NCI-H748 (cell line): Measurements from ENCODE around the gene PPP1R9B.
A peak's percentile ranks its signal among the peaks of the same experiment; 100 is the strongest.

ENCODE experiments used
- DNase-seq: peaks from one replicate; lab custom pipeline; 2025; ENCODE audit not compliant: unreplicated experiment; lab: John Stamatoyannopoulos, UW

Gene PPP1R9B

GRCh38 chr17:50094753-50095619, 55.5 kb downstream of the PPP1R9B start, which contains the start of gene PDK2:
Gene PDK2, plus strand, starts transcription at chr17:50095351. Its CDS starts 85 bp downstream, at chr17:50095436.
- DNase-seq: peak; percentile 95

DNA sequence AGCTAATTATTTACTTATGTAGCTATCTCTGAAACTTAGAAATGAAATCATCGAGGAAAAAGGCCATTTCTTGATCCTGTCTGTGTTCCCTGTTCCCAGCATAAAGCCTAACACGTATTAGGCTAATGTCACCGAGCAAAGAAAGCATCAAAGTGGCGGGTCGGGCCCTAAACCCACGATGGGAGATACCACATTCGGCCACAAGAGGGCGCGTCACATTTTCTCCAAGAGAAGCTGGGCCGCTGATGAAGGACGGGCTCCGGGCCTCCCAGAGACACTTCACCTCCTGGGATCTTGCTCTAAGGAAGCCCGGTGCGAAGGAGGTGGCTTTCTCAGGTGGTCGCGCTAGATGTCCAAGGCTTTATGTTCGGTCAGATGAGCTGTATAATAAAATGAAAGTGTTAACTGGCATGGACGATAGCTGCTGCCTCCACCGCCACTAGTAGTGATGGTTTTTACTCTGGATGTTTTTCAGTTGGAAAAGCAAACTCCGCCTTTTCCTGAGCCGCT, 56.2 kb downstream of the PPP1R9B start:
- peak; percentile 87 for DNase-seq

DNA sequence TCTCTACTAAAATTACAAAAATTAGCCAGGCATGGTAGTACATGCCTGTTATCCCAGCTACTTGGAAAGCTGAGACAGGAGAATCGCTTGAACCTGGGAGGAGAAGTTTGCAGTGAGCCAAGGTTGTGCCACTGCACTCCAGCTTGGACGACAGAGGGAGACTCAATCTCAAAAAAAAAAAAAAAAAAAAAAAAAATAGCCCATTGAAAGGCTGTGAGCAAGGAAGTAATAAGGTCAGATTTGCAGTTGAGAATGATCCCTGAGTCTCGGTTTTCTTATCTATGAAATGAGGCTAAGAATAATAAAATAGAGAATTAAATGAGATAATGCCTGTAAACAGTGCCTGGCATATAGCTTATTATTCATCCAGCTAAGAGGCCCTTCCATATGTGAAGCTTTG, 56.7 kb downstream of the PPP1R9B start:
- no peak for DNase-seq

- no peak for DNase-seq
These were observed 57.2 kb downstream of the PPP1R9B start for GRCh38 chr17:50093246-50093645.

DNA sequence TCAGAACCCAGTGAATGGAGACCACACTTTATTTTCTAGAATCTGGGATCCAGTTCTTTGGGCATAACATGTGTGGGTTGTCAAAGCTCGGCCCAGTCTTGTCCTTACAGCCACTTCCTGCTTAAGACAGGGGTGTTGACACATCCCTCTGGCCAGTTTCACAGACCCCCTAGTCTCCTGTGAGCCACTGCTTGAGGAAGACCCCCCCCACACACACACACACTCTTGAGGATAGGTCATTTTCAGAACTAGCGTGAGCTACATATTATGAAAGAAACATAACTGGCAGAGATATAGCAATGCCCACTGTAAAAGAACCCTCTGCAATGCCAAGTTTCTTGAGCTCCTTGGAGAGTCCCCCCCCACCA, 58.6 kb downstream of the PPP1R9B start:
- no peak for DNase-seq

DNA sequence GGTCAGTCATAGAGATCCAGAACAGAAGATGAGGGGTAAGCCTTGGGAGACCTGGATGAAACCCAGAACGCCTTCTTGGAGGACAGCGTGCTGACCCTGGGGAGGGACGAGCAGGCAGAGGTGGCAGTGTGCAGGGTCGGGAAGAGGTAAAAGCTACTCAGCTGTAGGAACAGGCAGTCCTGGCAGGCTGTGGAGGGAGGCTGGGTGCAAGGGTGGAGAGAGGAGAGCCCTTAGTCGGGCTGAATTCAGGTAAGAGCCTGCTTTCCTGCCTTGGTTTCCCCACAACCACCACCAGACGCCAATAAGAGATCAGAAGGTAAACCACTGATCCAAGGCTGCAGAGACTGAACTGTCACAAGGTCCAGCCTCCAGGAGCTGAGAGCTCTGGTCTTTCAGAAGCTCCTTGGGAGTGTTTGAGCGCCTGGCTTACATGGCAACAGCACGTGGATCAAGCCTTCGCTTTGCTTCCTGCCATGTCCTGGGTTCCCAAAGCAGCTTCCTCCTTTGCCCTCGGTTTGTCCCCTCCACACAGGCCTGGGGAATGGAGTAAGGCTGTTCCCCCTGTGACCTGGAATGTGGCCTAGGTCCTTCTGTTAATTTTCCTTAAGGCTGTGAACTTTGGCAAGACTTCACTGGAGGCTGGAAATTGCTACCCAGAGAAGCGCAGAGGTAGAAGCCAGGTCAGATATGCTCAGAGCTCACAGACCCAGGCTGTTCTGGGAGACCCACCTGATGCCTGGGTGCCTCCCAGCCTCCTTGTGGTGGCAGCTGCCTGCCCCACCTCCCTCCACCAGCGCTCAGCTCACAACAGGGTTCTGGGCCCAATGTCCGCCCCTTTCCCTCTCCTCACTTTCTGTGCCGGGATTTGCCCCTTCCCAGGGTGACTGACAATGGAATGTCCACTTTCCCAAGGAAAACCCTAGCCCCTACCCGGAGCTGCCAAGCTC, 59.2 kb downstream of the PPP1R9B start:
- DNase-seq: no peak

GRCh38 chr17:50090071-50090470, 60.4 kb downstream of the PPP1R9B start:
- no peak for DNase-seq

DNA sequence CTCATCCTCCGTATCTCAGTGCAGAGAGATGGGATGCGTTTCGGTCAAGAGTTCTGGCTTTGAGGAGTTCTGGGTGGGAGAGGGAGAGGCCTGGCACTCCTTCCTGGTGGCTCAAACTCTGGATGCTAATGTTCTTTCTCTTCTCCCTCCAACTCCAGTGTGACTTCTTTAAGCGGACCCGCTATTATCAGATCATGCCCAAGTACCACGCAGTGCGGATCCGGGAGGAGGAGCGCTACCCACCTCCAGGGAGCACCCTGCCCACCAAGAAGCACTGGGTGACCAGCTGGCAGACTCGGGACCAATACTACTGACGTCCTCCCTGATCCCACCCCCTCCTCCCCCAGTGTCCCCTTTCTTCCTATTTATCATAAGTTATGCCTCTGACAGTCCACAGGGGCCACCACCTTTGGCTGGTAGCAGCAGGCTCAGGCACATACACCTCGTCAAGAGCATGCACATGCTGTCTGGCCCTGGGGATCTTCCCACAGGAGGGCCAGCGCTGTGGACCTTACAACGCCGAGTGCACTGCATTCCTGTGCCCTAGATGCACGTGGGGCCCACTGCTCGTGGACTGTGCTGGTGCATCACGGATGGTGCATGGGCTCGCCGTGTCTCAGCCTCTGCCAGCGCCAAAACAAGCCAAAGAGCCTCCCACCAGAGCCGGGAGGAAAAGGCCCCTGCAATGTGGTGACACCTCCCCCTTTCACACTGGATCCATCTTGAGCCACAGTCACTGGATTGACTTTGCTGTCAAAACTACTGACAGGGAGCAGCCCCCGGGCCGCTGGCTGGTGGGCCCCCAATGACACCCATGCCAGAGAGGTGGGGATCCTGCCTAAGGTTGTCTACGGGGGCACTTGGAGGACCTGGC, 61.3 kb downstream of the PPP1R9B start:
- no peak for DNase-seq

DNA sequence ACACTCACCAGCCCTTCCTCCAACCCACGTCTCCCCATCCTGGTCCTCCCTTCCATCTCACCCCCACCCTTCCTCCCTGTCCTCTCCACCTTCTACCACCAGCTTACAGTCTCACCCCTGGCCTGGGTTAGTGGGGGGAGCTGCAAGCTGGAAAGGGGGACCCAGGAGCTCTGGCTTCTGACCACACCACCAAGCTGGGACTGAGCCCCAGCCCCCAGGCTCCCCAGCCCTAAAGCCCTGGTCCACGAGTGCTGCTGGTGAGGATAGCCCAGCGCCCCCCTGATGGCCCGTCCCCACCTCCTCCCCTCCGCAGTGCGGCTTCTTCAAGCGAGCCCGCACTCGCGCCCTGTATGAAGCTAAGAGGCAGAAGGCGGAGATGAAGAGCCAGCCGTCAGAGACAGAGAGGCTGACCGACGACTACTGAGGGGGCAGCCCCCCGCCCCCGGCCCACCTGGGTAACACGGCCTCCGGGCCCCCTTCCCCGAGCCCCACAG, 62.5 kb downstream of the PPP1R9B start:
- no peak for DNase-seq

- DNase-seq: peak; percentile 70
These were observed 63.1 kb downstream of the PPP1R9B start for GRCh38 chr17:50087246-50087911.
